GM12865 (cell line): ENCODE data around the gene ZFHX3.

Experiments
- DNase-seq: peaks from one replicate; pipeline ENCODE4 v3.0.0; 2010; ENCODE audit warnings: low read depth
- H3K4me3 ChIP-seq: 2 replicates; pipeline ENCODE4 v1.5.1; 2011; ENCODE audit warnings: mild to moderate bottlenecking, low read depth, low read length, control low read depth
- TF ChIP-seq, protein P1 (sequence below): IDR thresholded peaks from 2 replicates; pipeline ENCODE4 v1.5.1; 2011; ENCODE audit warnings: low read length, control low read depth, low read depth, inconsistent platforms; ENCODE audit not compliant: insufficient read depth; ENCODE audit errors: missing control alignments

Gene ZFHX3

DNA sequence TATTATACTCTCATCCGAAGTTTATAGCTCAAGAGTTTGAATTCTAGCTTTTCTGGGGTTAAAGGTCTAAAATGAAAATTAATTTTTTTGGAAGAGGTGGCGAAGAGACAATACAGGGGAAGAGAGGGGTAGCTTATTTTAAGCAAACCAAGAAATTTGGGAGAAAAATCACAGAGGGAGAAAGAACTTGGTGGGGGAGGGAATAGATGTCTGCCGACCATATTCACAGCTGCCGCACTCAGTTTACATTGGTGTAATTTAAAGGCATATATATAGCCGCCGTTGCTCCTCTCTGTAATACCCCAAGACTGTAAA lies 6.5 kb upstream of the ZFHX3 start:
- TF ChIP-seq, protein P1, sequence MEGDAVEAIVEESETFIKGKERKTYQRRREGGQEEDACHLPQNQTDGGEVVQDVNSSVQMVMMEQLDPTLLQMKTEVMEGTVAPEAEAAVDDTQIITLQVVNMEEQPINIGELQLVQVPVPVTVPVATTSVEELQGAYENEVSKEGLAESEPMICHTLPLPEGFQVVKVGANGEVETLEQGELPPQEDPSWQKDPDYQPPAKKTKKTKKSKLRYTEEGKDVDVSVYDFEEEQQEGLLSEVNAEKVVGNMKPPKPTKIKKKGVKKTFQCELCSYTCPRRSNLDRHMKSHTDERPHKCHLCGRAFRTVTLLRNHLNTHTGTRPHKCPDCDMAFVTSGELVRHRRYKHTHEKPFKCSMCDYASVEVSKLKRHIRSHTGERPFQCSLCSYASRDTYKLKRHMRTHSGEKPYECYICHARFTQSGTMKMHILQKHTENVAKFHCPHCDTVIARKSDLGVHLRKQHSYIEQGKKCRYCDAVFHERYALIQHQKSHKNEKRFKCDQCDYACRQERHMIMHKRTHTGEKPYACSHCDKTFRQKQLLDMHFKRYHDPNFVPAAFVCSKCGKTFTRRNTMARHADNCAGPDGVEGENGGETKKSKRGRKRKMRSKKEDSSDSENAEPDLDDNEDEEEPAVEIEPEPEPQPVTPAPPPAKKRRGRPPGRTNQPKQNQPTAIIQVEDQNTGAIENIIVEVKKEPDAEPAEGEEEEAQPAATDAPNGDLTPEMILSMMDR, result no peak
- no peak for DNase-seq
- no peak overlapping the region for H3K4me3 ChIP-seq

DNA sequence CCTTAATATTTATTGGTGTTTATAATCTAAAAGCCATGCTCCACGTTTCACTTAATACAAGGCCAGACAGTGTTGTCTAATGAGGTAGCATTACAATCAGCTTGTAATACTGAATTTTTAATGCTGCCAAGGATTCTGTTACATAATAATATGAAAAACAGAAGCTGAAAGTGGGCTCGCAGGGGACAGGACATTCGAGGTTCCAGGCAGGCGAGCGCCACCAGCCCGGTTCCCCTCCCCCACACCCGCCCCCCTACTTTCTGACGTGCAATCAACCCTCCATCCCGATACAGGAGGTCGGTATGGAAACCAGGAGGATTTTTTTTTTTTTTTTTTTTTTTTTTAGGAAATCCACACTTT lies 6.2 kb upstream of the ZFHX3 start:
- H3K4me3 ChIP-seq, result no peak overlapping the region
- no peak for DNase-seq

DNA sequence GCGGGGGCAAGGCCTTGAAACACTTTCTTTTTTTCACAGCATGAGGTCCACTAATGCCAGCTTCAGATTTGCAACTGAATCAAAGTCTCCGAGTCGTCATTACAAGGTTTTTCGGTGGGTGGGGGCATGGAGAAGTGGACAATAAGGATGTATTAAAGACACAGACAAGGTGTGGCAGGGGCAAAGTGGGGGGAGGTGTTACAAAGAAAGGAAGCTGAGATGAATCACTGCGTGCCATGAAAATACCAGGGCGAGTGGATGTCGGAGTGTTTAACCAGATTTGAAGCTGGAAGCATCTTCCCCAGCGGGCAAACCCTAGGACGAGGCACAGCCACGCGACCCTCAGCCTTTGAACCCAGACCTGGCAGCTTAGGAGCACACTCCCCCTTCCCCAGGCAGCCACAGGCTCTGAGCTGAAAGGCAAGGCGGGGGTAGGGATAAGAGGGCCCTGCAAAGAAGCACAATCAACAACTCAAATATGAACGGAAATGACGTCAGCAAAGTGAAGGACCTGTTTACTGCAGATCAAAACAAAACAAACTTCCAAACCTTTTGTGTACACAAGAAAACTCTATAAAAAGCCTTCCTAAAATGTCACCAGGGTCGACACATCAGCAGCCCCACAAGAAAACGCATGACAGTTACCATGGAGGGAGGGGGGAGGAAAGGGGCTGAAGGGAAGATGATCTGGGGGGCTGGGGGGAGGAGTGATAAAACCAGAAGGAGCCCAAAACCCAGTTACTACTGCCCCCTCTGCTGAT lies 5.6 kb upstream of the ZFHX3 start:
- no peak overlapping the region for H3K4me3 ChIP-seq
- TF ChIP-seq, protein P1, result no peak
- DNase-seq, result no peak

More for the DNA sequence above, 6.2 kb upstream of the ZFHX3 start:
- TF ChIP-seq, protein P1, result no peak

DNA sequence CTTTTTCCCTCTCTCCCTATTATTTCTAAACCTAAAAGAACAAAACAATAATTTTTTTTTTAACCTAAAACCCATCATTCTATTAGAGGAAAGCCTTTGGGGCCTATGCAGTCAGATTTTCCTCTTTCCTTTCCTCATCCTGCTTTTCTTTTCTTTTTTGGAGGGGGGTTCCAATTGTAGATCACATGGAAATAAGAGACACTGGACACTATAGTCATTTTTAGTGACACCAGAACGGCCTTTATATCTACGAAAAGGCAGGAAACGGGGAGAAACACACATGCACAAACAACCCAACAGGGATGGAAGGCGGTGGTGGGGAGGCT lies 5.1 kb upstream of the ZFHX3 start:
- TF ChIP-seq, protein P1, result no peak
- H3K4me3 ChIP-seq, result no peak overlapping the region
- no peak for DNase-seq

DNA sequence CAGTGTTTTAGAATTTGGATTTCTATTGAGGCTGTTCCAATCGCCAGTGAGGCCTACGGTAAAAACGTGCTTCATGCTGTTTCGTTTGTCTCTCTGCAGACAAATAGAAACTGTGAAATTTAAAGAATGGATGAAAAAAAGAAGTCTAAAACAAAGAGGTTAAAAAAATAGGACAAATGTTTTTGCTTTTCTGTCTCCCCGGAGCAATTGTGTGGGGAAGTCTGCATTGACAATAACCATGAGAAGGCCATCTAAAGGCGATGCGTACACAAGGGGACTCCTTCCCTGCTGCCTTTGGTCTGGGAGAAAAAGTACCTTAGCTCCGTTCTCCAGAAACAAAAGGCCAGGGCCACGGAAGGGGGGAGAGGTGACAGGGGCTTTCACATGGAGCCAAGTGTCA lies 4.6 kb upstream of the ZFHX3 start:
- H3K4me3 ChIP-seq, result no peak overlapping the region
- no peak for DNase-seq
- TF ChIP-seq, protein P1, result no peak

DNA sequence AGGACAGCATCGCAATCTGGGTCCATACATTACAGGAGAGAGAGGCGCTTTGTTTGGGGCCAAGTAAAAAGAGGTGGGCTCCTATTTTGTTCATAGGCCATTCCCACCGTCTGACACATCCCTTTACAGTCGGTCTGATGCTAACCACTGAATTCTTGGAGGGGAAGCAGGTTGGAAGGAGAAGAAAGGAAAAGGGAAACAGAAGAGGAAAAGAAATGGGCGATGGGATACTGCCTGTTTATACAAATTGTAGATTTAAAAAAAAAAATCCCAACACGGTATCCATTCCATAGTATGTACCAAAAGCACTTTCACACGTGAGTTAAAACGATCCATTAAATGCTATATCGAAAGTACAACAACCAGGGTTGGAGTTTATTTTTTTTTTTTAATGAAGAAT lies 4.0 kb upstream of the ZFHX3 start:
- H3K4me3 ChIP-seq, result no peak overlapping the region
- TF ChIP-seq, protein P1, result no peak
- no peak for DNase-seq

DNA sequence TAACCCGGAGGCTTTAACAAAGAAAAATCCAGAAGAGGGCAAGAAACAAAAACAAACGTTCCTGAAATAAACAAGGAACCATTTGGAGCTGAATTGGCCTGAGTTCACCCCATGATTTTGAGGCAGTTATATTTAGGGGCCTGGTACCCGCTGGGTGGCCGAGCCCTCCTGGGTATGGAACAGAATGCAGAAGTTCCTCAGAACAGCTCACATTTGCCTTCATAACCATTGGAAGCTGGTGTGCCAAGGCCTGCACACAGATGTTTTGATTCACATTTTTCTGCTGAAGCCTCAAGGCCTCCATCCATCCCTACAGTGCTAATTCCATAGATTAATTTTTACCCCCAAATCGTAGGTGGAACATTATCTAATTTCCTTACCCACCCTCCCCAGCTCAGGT lies 3.3 kb upstream of the ZFHX3 start:
- DNase-seq, result no peak
- TF ChIP-seq, protein P1, result no peak
- H3K4me3 ChIP-seq, result no peak overlapping the region
